ENCODE measurements around the gene APEH. TPM values are rescaled to one million over a fixed set of nuclear protein-coding genes. Genes with fewer than 3 reads are reported as not detected.

APEH gene
- total RNA-seq, 4 donors from 2014 or later = 60.7 to 102 (median 89.4) TPM

- peaks cover 10 to 68% (median 12%) of the 10 kb centered on the region in 3 donors for H3K36me3 ChIP-seq
- TF ChIP-seq CTCF (IDR thresholded peaks at IDR 0.05) = no peak
- no peak for TF ChIP-seq POLR2A (IDR thresholded peaks at IDR 0.05)
- intact Hi-C loops (cut with DNase I) = loop anchor here (10.0 kb wide), 1 partner anchor 138 kb away; no protein-coding TSS in a partner anchor
- DNase-seq = no peak
- H3K27ac ChIP-seq = no peak overlapping the region
- H3K4me1 ChIP-seq = peaks cover 0 to 5% (median 0%) of the 10 kb centered on the region in 3 donors
- H3K27me3 ChIP-seq = no peaks in the 10 kb centered on the region
- no peaks in the 10 kb centered on the region for H3K9me3 ChIP-seq
- H3K4me3 ChIP-seq = no peak overlapping the region
- 89 to 100% methylated on average over 2 to 5 of the region's 9 CpGs for WGBS, 2 donors
Measured at GRCh38 chr3:49706456-49707112, 32.4 kb downstream of the APEH start.

GRCh38 chr3:49707113-49707480 lies 32.9 kb downstream of the APEH start:
- H3K27me3 ChIP-seq = no peaks in the 10 kb centered on the region
- intact Hi-C loops (cut with DNase I) = loop anchor here (10.0 kb wide), 1 partner anchor 138 kb away; no protein-coding TSS in a partner anchor
- H3K4me1 ChIP-seq = peaks cover 0 to 5% (median 0%) of the 10 kb centered on the region in 3 donors
- TF ChIP-seq CTCF (IDR thresholded peaks at IDR 0.05) (no peak), POLR2A (IDR thresholded peaks at IDR 0.05) (no peak)
- 39 to 67% methylated on average over 4 of the region's 4 CpGs for whole genome bisulfite sequencing, 2 donors
- H3K27ac ChIP-seq = no peak overlapping the region
- H3K9me3 ChIP-seq = no peaks in the 10 kb centered on the region
- peaks cover 10 to 66% (median 12%) of the 10 kb centered on the region in 3 donors for H3K36me3 ChIP-seq
- no peak overlapping the region for H3K4me3 ChIP-seq
- no peak for DNase-seq

- TF ChIP-seq POLR2A (IDR thresholded peaks at IDR 0.05) (no peak), CTCF (IDR thresholded peaks at IDR 0.05) (no peak)
- WGBS, 2 donors = 93 to 94% methylated on average over 8 of the region's 8 CpGs
Measured at GRCh38 chr3:49709852-49710251, 35.7 kb downstream of the APEH start.

GRCh38 chr3:49711489-49711888 lies 37.3 kb downstream of the APEH start:
- Histone ChIP-seq H3K4me3 (no peak overlapping the region), H3K36me3 (peaks cover 0 to 62% (median 2%) of the 10 kb centered on the region in 3 donors), H3K9me3 (no peaks in the 10 kb centered on the region), H3K27me3 (no peaks in the 10 kb centered on the region), H3K27ac (no peak overlapping the region), H3K4me1 (no peaks in the 10 kb centered on the region)
- intact Hi-C loops (cut with DNase I) = no loop called here
- no peak for TF ChIP-seq CTCF (IDR thresholded peaks at IDR 0.05)
- TF ChIP-seq POLR2A (IDR thresholded peaks at IDR 0.05) = no peak
- 75 to 95% methylated on average over 5 of the region's 5 CpGs for WGBS, 2 donors
- no peak for DNase-seq

More at GRCh38 chr3:49709852-49710251, 35.7 kb downstream of the APEH start:
- DNase-seq = no peak
- Histone ChIP-seq H3K27ac (no peak overlapping the region), H3K9me3 (no peaks in the 10 kb centered on the region), H3K4me1 (no peaks in the 10 kb centered on the region), H3K36me3 (peaks cover 5 to 62% (median 8%) of the 10 kb centered on the region in 3 donors), H3K27me3 (no peaks in the 10 kb centered on the region), H3K4me3 (no peak overlapping the region)
- intact Hi-C loops (cut with DNase I) = loop anchor here (10.0 kb wide), 1 partner anchor 135 kb away; no protein-coding TSS in a partner anchor

- Histone ChIP-seq H3K36me3 (peaks cover 0 to 62% (median 8%) of the 10 kb centered on the region in 3 donors), H3K27ac (no peak overlapping the region), H3K27me3 (no peaks in the 10 kb centered on the region), H3K4me1 (no peaks in the 10 kb centered on the region), H3K4me3 (no peak overlapping the region), H3K9me3 (no peaks in the 10 kb centered on the region)
- WGBS, 2 donors = 93 to 98% methylated on average over 3 to 6 of the region's 11 CpGs
- TF ChIP-seq POLR2A (IDR thresholded peaks at IDR 0.05) (no peak), CTCF (IDR thresholded peaks at IDR 0.05) (no peak)
- no peak for DNase-seq
- intact Hi-C loops (cut with DNase I) = no loop called here
Measured at GRCh38 chr3:49712166-49712565, 38.0 kb downstream of the APEH start.

All from esophagus squamous epithelium (tissue), 5 donors.